Activated CD8-positive, alpha-beta T cell treated with anti-CD3 and anti-CD28 coated beads for 36 hours (primary cell): ENCODE measurements around the gene FASN. TPM values are rescaled to one million over a fixed set of nuclear protein-coding genes. Genes with fewer than 3 reads are reported as not detected.
"Not testable (repeated sequence)": the region's sequence is repeated elsewhere in the genome, so short reads cannot be mapped to it uniquely, and the experiment has no call there.

Experiments used
- ATAC-seq: fragments of 200-7000 bp; cut with Tn5 transposase; one replicate; pipeline ENCODE4 v1.10.0; 2021; ENCODE audit warnings: mild to moderate bottlenecking, moderate library complexity
- CTCF ChIA-PET: fragments of 350-600 bp; sonication (Branson Sonifier 250); formaldehyde crosslinking; loops from one replicate; lab custom pipeline; 2021; ENCODE audit warnings: antibody characterized with exemption; lab: Charles Lee
- POLR2A ChIA-PET: fragments of 350-600 bp; sonication (Branson Sonifier 250); formaldehyde crosslinking; loops from one replicate; lab custom pipeline; 2021; ENCODE audit warnings: antibody characterized with exemption; lab: Charles Lee
- DNase-seq: peaks from one replicate; pipeline ENCODE4 v3.0.0-alpha.2; 2020
- H3K27ac Mint-ChIP-seq: one replicate; pipeline ENCODE4 v1.8.0; 2021; ENCODE audit warnings: mild to moderate bottlenecking, mixed read lengths
- H3K27me3 Mint-ChIP-seq: one replicate; pipeline ENCODE4 v1.8.0; 2021; ENCODE audit warnings: mixed read lengths
- H3K36me3 Mint-ChIP-seq: one replicate; pipeline ENCODE4 v1.8.0; 2021; ENCODE audit warnings: low read depth, mixed read lengths
- H3K4me1 Mint-ChIP-seq: one replicate; pipeline ENCODE4 v1.8.0; 2021; ENCODE audit warnings: low read depth, mixed read lengths
- H3K4me3 Mint-ChIP-seq: one replicate; pipeline ENCODE4 v1.8.0; 2021; ENCODE audit warnings: mild to moderate bottlenecking, moderate library complexity, mixed read lengths
- H3K9me3 Mint-ChIP-seq: one replicate; pipeline ENCODE4 v1.8.0; 2021; ENCODE audit warnings: mixed read lengths
- intact Hi-C: fragments of 100-400 bp; cut with micrococcal nuclease; formaldehyde crosslinking; loops from one replicate; pipeline ENCODE4 v1.10.0; 2022
- total RNA-seq, 2 experiments: library from RNA; stranded (reverse); gene quantifications; one replicate each; pipeline ENCODE4 v1.2.3, GENCODE V29; 2021
- TF ChIP-seq, protein P1 (sequence below): fragments of 200-600 bp; IDR thresholded peaks from one replicate; pipeline ENCODE4 v1.8.0; 2022; ENCODE audit warnings: antibody characterized with exemption, mild to moderate bottlenecking

The FASN gene
- total RNA-seq, 2 experiments from 2014 or later: 250 to 260 TPM

GRCh38 chr17:82138511-82138992, 40.5 kb upstream of the FASN start:
- intact Hi-C loops: no loop called here
- Mint-ChIP-seq H3K27me3 (no peaks in the 10 kb centered on the region), H3K4me3 (no peak overlapping the region), H3K36me3 (no peaks in the 10 kb centered on the region), H3K9me3 (no peaks in the 10 kb centered on the region), H3K4me1 (no peaks in the 10 kb centered on the region), H3K27ac (no peak overlapping the region)
- ATAC-seq (no peak), DNase-seq (no peak)
- CTCF ChIA-PET: no interaction called here
- POLR2A ChIA-PET: no interaction called here
- TF ChIP-seq, protein P1, sequence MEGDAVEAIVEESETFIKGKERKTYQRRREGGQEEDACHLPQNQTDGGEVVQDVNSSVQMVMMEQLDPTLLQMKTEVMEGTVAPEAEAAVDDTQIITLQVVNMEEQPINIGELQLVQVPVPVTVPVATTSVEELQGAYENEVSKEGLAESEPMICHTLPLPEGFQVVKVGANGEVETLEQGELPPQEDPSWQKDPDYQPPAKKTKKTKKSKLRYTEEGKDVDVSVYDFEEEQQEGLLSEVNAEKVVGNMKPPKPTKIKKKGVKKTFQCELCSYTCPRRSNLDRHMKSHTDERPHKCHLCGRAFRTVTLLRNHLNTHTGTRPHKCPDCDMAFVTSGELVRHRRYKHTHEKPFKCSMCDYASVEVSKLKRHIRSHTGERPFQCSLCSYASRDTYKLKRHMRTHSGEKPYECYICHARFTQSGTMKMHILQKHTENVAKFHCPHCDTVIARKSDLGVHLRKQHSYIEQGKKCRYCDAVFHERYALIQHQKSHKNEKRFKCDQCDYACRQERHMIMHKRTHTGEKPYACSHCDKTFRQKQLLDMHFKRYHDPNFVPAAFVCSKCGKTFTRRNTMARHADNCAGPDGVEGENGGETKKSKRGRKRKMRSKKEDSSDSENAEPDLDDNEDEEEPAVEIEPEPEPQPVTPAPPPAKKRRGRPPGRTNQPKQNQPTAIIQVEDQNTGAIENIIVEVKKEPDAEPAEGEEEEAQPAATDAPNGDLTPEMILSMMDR: no peak

GRCh38 chr17:82134101-82134500, 36.1 kb upstream of the FASN start:
- intact Hi-C loops: no loop called here
- CTCF ChIA-PET: no interaction called here
- no peak overlapping the region for H3K27ac Mint-ChIP-seq
- DNase-seq: no peak
- H3K4me1 Mint-ChIP-seq: peaks cover 2% of the 10 kb centered on the region
- TF ChIP-seq, protein P1: no peak
- no peak for ATAC-seq
- H3K36me3 Mint-ChIP-seq: no peaks in the 10 kb centered on the region
- no peaks in the 10 kb centered on the region for H3K27me3 Mint-ChIP-seq
- H3K9me3 Mint-ChIP-seq: no peaks in the 10 kb centered on the region
- no peak overlapping the region for H3K4me3 Mint-ChIP-seq
- POLR2A ChIA-PET: no interaction called here

- CTCF ChIA-PET, ATAC-seq, H3K4me3 Mint-ChIP-seq, H3K27me3 Mint-ChIP-seq, H3K9me3 Mint-ChIP-seq, DNase-seq, H3K27ac Mint-ChIP-seq, H3K4me1 Mint-ChIP-seq, H3K36me3 Mint-ChIP-seq, intact Hi-C loops: not testable (repeated sequence)
- POLR2A ChIA-PET: interaction anchor here (0.8 kb wide), 1 partner anchor 24 kb away, joined by 3 read pairs; no protein-coding TSS in a partner anchor
Measured at GRCh38 chr17:82133166-82133953, 35.3 kb upstream of the FASN start.

DNA sequence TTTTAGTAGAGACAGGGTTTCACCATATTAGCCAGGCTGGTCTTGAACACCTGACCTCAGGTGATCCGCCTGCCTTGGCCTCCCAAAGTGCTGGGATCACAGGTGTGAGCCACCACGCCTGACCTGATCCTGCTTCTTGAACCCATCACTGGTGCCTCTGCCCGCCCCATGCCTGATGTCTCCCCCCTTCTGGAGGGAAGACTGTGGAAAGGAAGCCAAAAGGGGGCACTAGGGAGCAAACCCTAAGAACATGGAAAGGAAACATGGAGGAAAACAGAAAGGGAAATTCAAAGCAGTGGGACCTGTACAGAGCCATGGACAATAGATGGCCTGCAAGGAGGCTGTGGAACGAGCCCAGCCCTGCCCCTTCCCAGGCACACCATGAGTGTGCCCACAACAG, 31.1 kb upstream of the FASN start:
- CTCF ChIA-PET: no interaction called here

GRCh38 chr17:82128287-82128686, 30.3 kb upstream of the FASN start:
- H3K9me3 Mint-ChIP-seq: no peaks in the 10 kb centered on the region
- ChIA-PET POLR2A (interaction anchor here (0.6 to 4.0 kb wide), 5 partner anchors 8 to 73 kb away, joined by 3 to 20 read pairs (median 4); no protein-coding TSS in a partner anchor), CTCF (interaction anchor here (1.7 kb wide), 1 partner anchor 90 kb away, joined by 4 read pairs; the partner anchor contains the start of gene DCXR)
- H3K27me3 Mint-ChIP-seq: no peaks in the 10 kb centered on the region
- TF ChIP-seq, protein P1: no peak
- H3K27ac Mint-ChIP-seq: no peak overlapping the region
- intact Hi-C loops: no loop called here
- H3K4me1 Mint-ChIP-seq: peaks cover 44% of the 10 kb centered on the region
- H3K4me3 Mint-ChIP-seq: no peak overlapping the region
- DNase-seq: no peak
- ATAC-seq: no peak
- peaks cover 11% of the 10 kb centered on the region for H3K36me3 Mint-ChIP-seq

More for the DNA sequence above, 31.1 kb upstream of the FASN start:
- H3K9me3 Mint-ChIP-seq: no peaks in the 10 kb centered on the region
- ATAC-seq (no peak), DNase-seq (no peak)
- TF ChIP-seq, protein P1: peak; percentile 22
- H3K4me3 Mint-ChIP-seq: no peak overlapping the region
- peaks cover 37% of the 10 kb centered on the region for H3K4me1 Mint-ChIP-seq
- no peaks in the 10 kb centered on the region for H3K27me3 Mint-ChIP-seq
- peaks cover 8% of the 10 kb centered on the region for H3K36me3 Mint-ChIP-seq
- intact Hi-C loops: no loop called here
- no peak overlapping the region for H3K27ac Mint-ChIP-seq
- POLR2A ChIA-PET: no interaction called here
